HG03575 (cell line): Measurements from ENCODE around the gene EVI5L.

ENCODE experiments used
- ATAC-seq: cut with Tn5 transposase; IDR thresholded peaks from one replicate; pipeline ENCODE4 v1.9.1; 2021; ENCODE audit not compliant: unreplicated experiment, insufficient number of reproducible peaks, low FRiP score; ENCODE audit errors: extremely low read depth

EVI5L gene

GRCh38 chr19:7868671-7869452, 38.8 kb downstream of the EVI5L start:
- ATAC-seq = no peak

GRCh38 chr19:7869453-7869909, 39.5 kb downstream of the EVI5L start:
- ATAC-seq = no peak

- no peak for ATAC-seq
Measured at GRCh38 chr19:7869910-7870511, 40.0 kb downstream of the EVI5L start.

GRCh38 chr19:7870571-7871436, 40.8 kb downstream of the EVI5L start:
- ATAC-seq = no peak

- no peak for ATAC-seq
Measured at GRCh38 chr19:7871437-7872305, 41.7 kb downstream of the EVI5L start.

- no peak for ATAC-seq
Measured at GRCh38 chr19:7872306-7873204, 42.5 kb downstream of the EVI5L start.

- ATAC-seq = no peak
Measured at GRCh38 chr19:7873304-7874075, 43.5 kb downstream of the EVI5L start.

- no peak for ATAC-seq
Measured at GRCh38 chr19:7874076-7874896, 44.3 kb downstream of the EVI5L start, which contains the start of gene PRR36. TSS of gene PRR36 (minus strand) at chr19:7874390. CDS start at chr19:7873689, 701 bp downstream.

- no peak for ATAC-seq
Measured at GRCh38 chr19:7874897-7875273, 44.9 kb downstream of the EVI5L start.

- ATAC-seq = no peak
Measured at GRCh38 chr19:7877249-7877836, 47.3 kb downstream of the EVI5L start.

- ATAC-seq = no peak
Measured at GRCh38 chr19:7879111-7879807, 49.2 kb downstream of the EVI5L start.

GRCh38 chr19:7879836-7880235, 49.8 kb downstream of the EVI5L start:
- ATAC-seq = no peak

GRCh38 chr19:7881910-7882309, 51.9 kb downstream of the EVI5L start:
- ATAC-seq = no peak

GRCh38 chr19:7883105-7883504, 53.1 kb downstream of the EVI5L start:
- no peak for ATAC-seq

GRCh38 chr19:7883796-7884570, 54.0 kb downstream of the EVI5L start:
- ATAC-seq = no peak
